ENCODE measurements around the gene IL1RAP. TPM values are rescaled to one million over a fixed set of nuclear protein-coding genes. Genes with fewer than 3 reads are reported as not detected.

The IL1RAP gene
- polyA plus RNA-seq, 4 donors = 0.45 to 11.2 (median 1.1) TPM

- no peak for FAIRE-seq
- no peaks in the 10 kb centered on the region for H3K4me1 ChIP-seq (ENCODE audit: control insufficient read depth in 3 of 3, insufficient read depth in 2 of 3, low read depth in 1 of 3, low read length in 2 of 3)
- no peak for DNase-seq
- whole genome bisulfite sequencing, 3 donors = 75 to 93% (median 85%) methylated on average over 5 of the region's 5 CpGs
- H3K9me3 ChIP-seq (ENCODE audit: control insufficient read depth in 2 of 2, insufficient read depth in 1 of 2, low read depth in 1 of 2, low read length in 1 of 2) = no peaks in the 10 kb centered on the region
- no peak overlapping the region for H3K4me3 ChIP-seq (ENCODE audit: low read depth in 1 of 3, low read length in 3 of 3)
- H3K36me3 ChIP-seq (ENCODE audit: control insufficient read depth in 3 of 3, insufficient read depth in 2 of 3, low read depth in 1 of 3, low read length in 3 of 3) = peaks cover 0 to 2% (median 0%) of the 10 kb centered on the region in 3 donors
- H3K27ac ChIP-seq (ENCODE audit: low read depth in 1 of 3, low read length in 2 of 3) = no peak overlapping the region
- H3K27me3 ChIP-seq (ENCODE audit: control insufficient read depth in 3 of 3, insufficient read depth in 3 of 3, low read length in 3 of 3) = no peaks in the 10 kb centered on the region
These were observed 105.5 kb downstream of the IL1RAP start for GRCh38 chr3:190619353-190619752.

- FAIRE-seq = no peak
- 85 to 92% (median 86%) methylated on average over 2 of the region's 2 CpGs for WGBS, 3 donors
- H3K27me3 ChIP-seq (ENCODE audit: control insufficient read depth in 3 of 3, insufficient read depth in 3 of 3, low read length in 3 of 3) = no peaks in the 10 kb centered on the region
- no peak overlapping the region for H3K4me3 ChIP-seq (ENCODE audit: low read depth in 1 of 3, low read length in 3 of 3)
- no peaks in the 10 kb centered on the region for H3K9me3 ChIP-seq (ENCODE audit: control insufficient read depth in 2 of 2, insufficient read depth in 1 of 2, low read depth in 1 of 2, low read length in 1 of 2)
- DNase-seq = no peak
- no peak overlapping the region for H3K27ac ChIP-seq (ENCODE audit: low read depth in 1 of 3, low read length in 2 of 3)
- H3K36me3 ChIP-seq (ENCODE audit: control insufficient read depth in 3 of 3, insufficient read depth in 2 of 3, low read depth in 1 of 3, low read length in 3 of 3) = peaks cover 0 to 2% (median 0%) of the 10 kb centered on the region in 3 donors
- no peaks in the 10 kb centered on the region for H3K4me1 ChIP-seq (ENCODE audit: control insufficient read depth in 3 of 3, insufficient read depth in 2 of 3, low read depth in 1 of 3, low read length in 2 of 3)
These were observed 105.9 kb downstream of the IL1RAP start for GRCh38 chr3:190619761-190620160.

- DNase-seq (no peak), FAIRE-seq (no peak)
- Histone ChIP-seq H3K4me3 (ENCODE audit: low read depth in 1 of 3, low read length in 3 of 3) (no peak overlapping the region), H3K9me3 (ENCODE audit: control insufficient read depth in 2 of 2, insufficient read depth in 1 of 2, low read depth in 1 of 2, low read length in 1 of 2) (no peaks in the 10 kb centered on the region), H3K27me3 (ENCODE audit: control insufficient read depth in 3 of 3, insufficient read depth in 3 of 3, low read length in 3 of 3) (no peaks in the 10 kb centered on the region), H3K36me3 (ENCODE audit: control insufficient read depth in 3 of 3, insufficient read depth in 2 of 3, low read depth in 1 of 3, low read length in 3 of 3) (peaks cover 0 to 2% (median 0%) of the 10 kb centered on the region in 3 donors), H3K27ac (ENCODE audit: low read depth in 1 of 3, low read length in 2 of 3) (no peak overlapping the region), H3K4me1 (ENCODE audit: control insufficient read depth in 3 of 3, insufficient read depth in 2 of 3, low read depth in 1 of 3, low read length in 2 of 3) (no peaks in the 10 kb centered on the region)
- WGBS, 3 donors = 78 to 100% (median 84%) methylated on average over 1 of the region's 1 CpG
These were observed 107.2 kb downstream of the IL1RAP start for GRCh38 chr3:190620886-190621608.

- Histone ChIP-seq H3K4me3 (ENCODE audit: low read depth in 1 of 3, low read length in 3 of 3) (no peak overlapping the region), H3K27ac (ENCODE audit: low read depth in 1 of 3, low read length in 2 of 3) (no peak overlapping the region), H3K9me3 (ENCODE audit: control insufficient read depth in 2 of 2, insufficient read depth in 1 of 2, low read depth in 1 of 2, low read length in 1 of 2) (no peaks in the 10 kb centered on the region), H3K36me3 (ENCODE audit: control insufficient read depth in 3 of 3, insufficient read depth in 2 of 3, low read depth in 1 of 3, low read length in 3 of 3) (peaks cover 0 to 2% (median 0%) of the 10 kb centered on the region in 3 donors), H3K27me3 (ENCODE audit: control insufficient read depth in 3 of 3, insufficient read depth in 3 of 3, low read length in 3 of 3) (no peaks in the 10 kb centered on the region), H3K4me1 (ENCODE audit: control insufficient read depth in 3 of 3, insufficient read depth in 2 of 3, low read depth in 1 of 3, low read length in 2 of 3) (no peaks in the 10 kb centered on the region)
- WGBS, 3 donors = 77 to 84% (median 84%) methylated on average over 3 of the region's 3 CpGs
- no peak for FAIRE-seq
- no peak for DNase-seq
These were observed 108.0 kb downstream of the IL1RAP start for GRCh38 chr3:190621927-190622326.

GRCh38 chr3:190624282-190624681 lies 110.4 kb downstream of the IL1RAP start:
- no peak for FAIRE-seq
- H3K27ac ChIP-seq (ENCODE audit: low read depth in 1 of 3, low read length in 2 of 3) = no peak overlapping the region
- H3K4me3 ChIP-seq (ENCODE audit: low read depth in 1 of 3, low read length in 3 of 3) = no peak overlapping the region
- H3K4me1 ChIP-seq (ENCODE audit: control insufficient read depth in 3 of 3, insufficient read depth in 2 of 3, low read depth in 1 of 3, low read length in 2 of 3) = no peaks in the 10 kb centered on the region
- DNase-seq = no peak
- 52 to 53% (median 52%) methylated on average over 5 of the region's 5 CpGs for WGBS, 3 donors
- H3K9me3 ChIP-seq (ENCODE audit: control insufficient read depth in 2 of 2, insufficient read depth in 1 of 2, low read depth in 1 of 2, low read length in 1 of 2) = no peaks in the 10 kb centered on the region
- H3K36me3 ChIP-seq (ENCODE audit: control insufficient read depth in 3 of 3, insufficient read depth in 2 of 3, low read depth in 1 of 3, low read length in 3 of 3) = peaks cover 0 to 2% (median 0%) of the 10 kb centered on the region in 3 donors
- no peaks in the 10 kb centered on the region for H3K27me3 ChIP-seq (ENCODE audit: control insufficient read depth in 3 of 3, insufficient read depth in 3 of 3, low read length in 3 of 3)

GRCh38 chr3:190626951-190627620 lies 113.2 kb downstream of the IL1RAP start:
- H3K36me3 ChIP-seq (ENCODE audit: control insufficient read depth in 3 of 3, insufficient read depth in 2 of 3, low read depth in 1 of 3, low read length in 3 of 3) = no peaks in the 10 kb centered on the region
- no peak for DNase-seq
- H3K4me1 ChIP-seq (ENCODE audit: control insufficient read depth in 3 of 3, insufficient read depth in 2 of 3, low read depth in 1 of 3, low read length in 2 of 3) = no peaks in the 10 kb centered on the region
- FAIRE-seq = no peak
- WGBS, 3 donors = 74 to 79% (median 78%) methylated on average over 7 of the region's 7 CpGs
- H3K9me3 ChIP-seq (ENCODE audit: control insufficient read depth in 2 of 2, insufficient read depth in 1 of 2, low read depth in 1 of 2, low read length in 1 of 2) = no peaks in the 10 kb centered on the region
- no peaks in the 10 kb centered on the region for H3K27me3 ChIP-seq (ENCODE audit: control insufficient read depth in 3 of 3, insufficient read depth in 3 of 3, low read length in 3 of 3)
- H3K27ac ChIP-seq (ENCODE audit: low read depth in 1 of 3, low read length in 2 of 3) = no peak overlapping the region
- H3K4me3 ChIP-seq (ENCODE audit: low read depth in 1 of 3, low read length in 3 of 3) = no peak overlapping the region

- H3K27ac ChIP-seq (ENCODE audit: low read depth in 1 of 3, low read length in 2 of 3) = no peak overlapping the region
- H3K27me3 ChIP-seq (ENCODE audit: control insufficient read depth in 3 of 3, insufficient read depth in 3 of 3, low read length in 3 of 3) = no peaks in the 10 kb centered on the region
- WGBS, 3 donors = 94 to 96% (median 96%) methylated on average over 4 of the region's 4 CpGs
- DNase-seq (no peak), FAIRE-seq (no peak)
- H3K4me1 ChIP-seq (ENCODE audit: control insufficient read depth in 3 of 3, insufficient read depth in 2 of 3, low read depth in 1 of 3, low read length in 2 of 3) = no peaks in the 10 kb centered on the region
- no peak overlapping the region for H3K4me3 ChIP-seq (ENCODE audit: low read depth in 1 of 3, low read length in 3 of 3)
- H3K9me3 ChIP-seq (ENCODE audit: control insufficient read depth in 2 of 2, insufficient read depth in 1 of 2, low read depth in 1 of 2, low read length in 1 of 2) = no peaks in the 10 kb centered on the region
- H3K36me3 ChIP-seq (ENCODE audit: control insufficient read depth in 3 of 3, insufficient read depth in 2 of 3, low read depth in 1 of 3, low read length in 3 of 3) = no peaks in the 10 kb centered on the region
These were observed 115.2 kb downstream of the IL1RAP start for GRCh38 chr3:190629088-190629487.

GRCh38 chr3:190631295-190631694 lies 117.4 kb downstream of the IL1RAP start:
- no peaks in the 10 kb centered on the region for H3K9me3 ChIP-seq (ENCODE audit: control insufficient read depth in 2 of 2, insufficient read depth in 1 of 2, low read depth in 1 of 2, low read length in 1 of 2)
- no peak for DNase-seq
- H3K36me3 ChIP-seq (ENCODE audit: control insufficient read depth in 3 of 3, insufficient read depth in 2 of 3, low read depth in 1 of 3, low read length in 3 of 3) = no peaks in the 10 kb centered on the region
- no peaks in the 10 kb centered on the region for H3K4me1 ChIP-seq (ENCODE audit: control insufficient read depth in 3 of 3, insufficient read depth in 2 of 3, low read depth in 1 of 3, low read length in 2 of 3)
- FAIRE-seq = no peak
- H3K27ac ChIP-seq (ENCODE audit: low read depth in 1 of 3, low read length in 2 of 3) = no peak overlapping the region
- H3K27me3 ChIP-seq (ENCODE audit: control insufficient read depth in 3 of 3, insufficient read depth in 3 of 3, low read length in 3 of 3) = no peaks in the 10 kb centered on the region
- H3K4me3 ChIP-seq (ENCODE audit: low read depth in 1 of 3, low read length in 3 of 3) = no peak overlapping the region
- WGBS, 3 donors = 81 to 87% (median 85%) methylated on average over 2 of the region's 2 CpGs

Measured in small intestine (tissue), 7 donors.